Right atrium auricular region (tissue), 2 donors: Measurements from ENCODE around the gene RAD1. TPM values are rescaled to one million over a fixed set of nuclear protein-coding genes. Genes with fewer than 3 reads are reported as not detected.

Experiments
- DNase-seq: peaks from one replicate; pipeline ENCODE4 v3.0.0-alpha.2; 2019; ENCODE audit warnings: low spot score
- H3K27ac ChIP-seq, 2 donors: fragments of 200-600 bp; sonication (generic); 1 replicate in 1 of 2; 2 replicates in 1 of 2; pipeline ENCODE4 v1.5.1; 2016 to 2019
- H3K27me3 ChIP-seq, 2 donors: fragments of 200-600 bp; sonication (generic); one replicate each; pipeline versions ENCODE4 v1.5.1 to v1.6.0; 2017 to 2019
- H3K36me3 ChIP-seq: fragments of 200-600 bp; sonication (generic); one replicate; pipeline ENCODE4 v1.5.1; 2016
- H3K4me1 ChIP-seq, 2 donors: fragments of 200-600 bp; sonication (generic); one replicate each; pipeline versions ENCODE4 v1.5.1 to v1.6.0; 2017 to 2019
- H3K4me3 ChIP-seq, 2 donors: fragments of 200-600 bp; sonication (generic); 1 replicate in 1 of 2; 2 replicates in 1 of 2; pipeline ENCODE4 v1.5.1; 2017 to 2019; ENCODE audit warnings: mild to moderate bottlenecking in 1 of 2, moderate library complexity in 1 of 2
- H3K9me3 ChIP-seq, 2 donors: fragments of 200-600 bp; sonication (generic); one replicate each; pipeline ENCODE4 v1.5.1; 2019
- CTCF ChIP-seq, 2 donors: fragments of 200-600 bp; sonication (generic); IDR thresholded peaks; one replicate each; pipeline ENCODE4 v1.5.1; 2019; ENCODE audit warnings: antibody characterized with exemption in 2 of 2
- total RNA-seq, 2 donors: library from RNA; depleted of rRNA; stranded (reverse); fragments of >200 nt; gene quantifications; one replicate each; pipeline ENCODE4 v1.1.0, GENCODE V29; 2016

Gene RAD1
- total RNA-seq, 2 donors from 2014 or later = 16.6 to 20.1 TPM

DNA sequence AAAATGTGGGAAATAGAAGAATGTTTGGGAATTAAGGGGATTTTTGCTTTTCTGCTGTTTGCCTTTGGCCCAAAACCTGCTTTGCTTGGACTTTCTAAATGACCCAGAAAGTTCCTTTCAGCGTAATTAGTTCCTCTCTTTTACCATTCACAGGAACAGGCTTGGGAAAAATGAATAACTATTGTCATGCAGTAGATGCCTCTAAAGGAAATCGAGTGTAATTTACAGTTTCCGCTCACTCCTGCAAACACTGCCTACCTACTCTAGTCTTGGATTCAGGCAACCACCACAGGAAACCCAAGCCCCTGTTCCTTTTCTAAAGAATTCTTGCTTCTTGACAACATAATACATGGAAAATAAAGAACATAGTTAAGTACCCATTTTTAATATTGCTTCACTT, 51.4 kb downstream of the RAD1 start:
- TF ChIP-seq CTCF (IDR thresholded peaks at IDR 0.05) = no peak
- Histone ChIP-seq H3K27ac (no peak overlapping the region), H3K36me3 (no peaks in the 10 kb centered on the region), H3K4me1 (no peaks in the 10 kb centered on the region), H3K9me3 (no peaks in the 10 kb centered on the region), H3K4me3 (no peak overlapping the region), H3K27me3 (no peaks in the 10 kb centered on the region)
- DNase-seq = no peak

DNA sequence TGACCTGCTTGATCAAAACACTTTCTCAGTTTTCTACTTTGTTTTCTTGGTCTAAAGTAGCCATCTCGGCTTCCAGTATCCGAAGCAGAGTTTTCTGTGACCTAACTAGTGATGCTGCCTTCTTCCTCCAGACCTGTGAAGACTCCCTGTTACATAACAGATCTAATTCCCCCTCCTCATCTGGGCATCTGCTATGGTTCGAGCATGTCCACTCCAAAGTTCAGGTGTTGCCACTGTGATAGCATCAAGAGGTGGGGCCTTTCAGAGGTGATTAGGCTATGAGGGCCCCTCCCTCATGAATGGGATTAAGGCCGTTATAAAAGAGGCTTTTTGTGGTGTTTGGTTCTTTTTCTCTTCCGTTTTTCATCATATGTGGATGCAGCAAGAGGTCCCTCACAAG, 56.1 kb downstream of the RAD1 start:
- Histone ChIP-seq H3K4me1 (no peaks in the 10 kb centered on the region), H3K4me3 (no peak overlapping the region), H3K9me3 (no peaks in the 10 kb centered on the region), H3K36me3 (no peaks in the 10 kb centered on the region), H3K27ac (no peak overlapping the region), H3K27me3 (no peaks in the 10 kb centered on the region)
- TF ChIP-seq CTCF (IDR thresholded peaks at IDR 0.05) = no peak
- DNase-seq = no peak

- no peak for DNase-seq
- no peaks in the 10 kb centered on the region for H3K4me1 ChIP-seq
- H3K4me3 ChIP-seq = no peak overlapping the region
- no peak overlapping the region for H3K27ac ChIP-seq
- H3K27me3 ChIP-seq = no peaks in the 10 kb centered on the region
- no peaks in the 10 kb centered on the region for H3K36me3 ChIP-seq
- no peak for TF ChIP-seq CTCF (IDR thresholded peaks at IDR 0.05)
- no peaks in the 10 kb centered on the region for H3K9me3 ChIP-seq
These were observed 56.5 kb downstream of the RAD1 start for GRCh38 chr5:34858790-34859189.

- no peaks in the 10 kb centered on the region for H3K27me3 ChIP-seq
- H3K27ac ChIP-seq = no peak overlapping the region
- no peak for DNase-seq
- H3K9me3 ChIP-seq = no peaks in the 10 kb centered on the region
- no peaks in the 10 kb centered on the region for H3K4me1 ChIP-seq
- TF ChIP-seq CTCF (IDR thresholded peaks at IDR 0.05) = no peak
- H3K36me3 ChIP-seq = no peaks in the 10 kb centered on the region
- no peak overlapping the region for H3K4me3 ChIP-seq
These were observed 57.4 kb downstream of the RAD1 start for GRCh38 chr5:34857894-34858293.

DNA sequence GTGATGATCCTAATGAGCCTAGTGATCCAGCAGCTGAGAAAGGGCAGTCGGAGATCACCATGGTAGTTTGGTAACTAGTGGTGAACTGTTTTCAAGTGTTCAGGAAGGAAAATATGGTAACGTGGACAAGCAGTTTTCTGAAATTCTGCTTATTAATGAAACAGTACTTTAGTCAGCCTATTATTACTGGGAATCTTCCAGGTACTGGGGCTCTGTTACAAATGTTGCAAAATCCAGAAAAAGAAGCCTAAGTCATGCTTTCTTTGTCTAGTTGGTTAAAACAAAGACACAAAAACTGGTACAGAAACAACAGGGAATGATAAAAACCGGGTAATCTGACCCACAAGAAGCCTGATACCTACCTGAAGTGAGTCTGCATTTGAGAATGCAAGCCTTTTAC, 58.1 kb downstream of the RAD1 start:
- TF ChIP-seq CTCF (IDR thresholded peaks at IDR 0.05) = no peak
- H3K27me3 ChIP-seq = no peaks in the 10 kb centered on the region
- H3K36me3 ChIP-seq = no peaks in the 10 kb centered on the region
- H3K4me3 ChIP-seq = no peak overlapping the region
- H3K9me3 ChIP-seq = no peaks in the 10 kb centered on the region
- H3K27ac ChIP-seq = no peak overlapping the region
- no peak for DNase-seq
- no peaks in the 10 kb centered on the region for H3K4me1 ChIP-seq

Other genes with a start within 250 kb of the RAD1 start
- under 1 TPM in 1 of 2 donors, not detected in 1; 0.28 TPM for gene TTC23L, start 76.3 kb downstream of the RAD1 start, total RNA-seq
- 10 to 100 TPM in 1 of 2 donors, 1 to 10 TPM in 1; 8.4 to 11.7 TPM for gene BRIX1, start 207 bp upstream of the RAD1 start, total RNA-seq
- gene DNAJC21, start 14.1 kb upstream of the RAD1 start, total RNA-seq = 10 to 100 TPM; 39.1 to 50.8 TPM
- not detected for gene AGXT2, start 132.4 kb upstream of the RAD1 start, total RNA-seq